Vagina (tissue), 2 donors: ENCODE data around the gene EXOC2. TPM values are rescaled to one million over a fixed set of nuclear protein-coding genes. Genes with fewer than 3 reads are reported as not detected.

Experiments used
- DNase-seq, 2 donors: peaks; one replicate each; pipeline ENCODE4 v3.0.0-alpha.2; 2017; ENCODE audit errors: extremely low spot score in 2 of 2
- H3K27ac ChIP-seq: fragments of 200-600 bp; sonication (generic); one replicate; pipeline ENCODE4 v1.5.1; 2019
- H3K27me3 ChIP-seq: fragments of 200-600 bp; sonication (generic); one replicate; pipeline ENCODE4 v1.5.1; 2019
- H3K36me3 ChIP-seq, 2 donors: fragments of 200-600 bp; sonication (generic); one replicate each; pipeline ENCODE4 v1.5.1; 2017 to 2019
- H3K4me1 ChIP-seq: fragments of 200-600 bp; sonication (generic); one replicate; pipeline ENCODE4 v1.5.1; 2019
- H3K4me3 ChIP-seq, 2 donors: fragments of 200-600 bp; sonication (generic); 1 replicate in 1 of 2; 2 replicates in 1 of 2; pipeline ENCODE4 v1.5.1; 2016 to 2019
- H3K9me3 ChIP-seq: fragments of 200-600 bp; sonication (generic); one replicate; pipeline ENCODE4 v1.5.1; 2019
- POLR2A ChIP-seq, 2 donors: fragments of 450-650 bp; IDR thresholded peaks; one replicate each; pipeline ENCODE4 v1.6.1; 2017; ENCODE audit warnings: antibody characterized with exemption in 2 of 2, mild to moderate bottlenecking in 2 of 2, moderate library complexity in 2 of 2
- POLR2AphosphoS5 ChIP-seq, 2 donors: sonication (generic); formaldehyde crosslinking; IDR thresholded peaks; one replicate each; pipeline ENCODE4 v1.9.0; 2017; ENCODE audit warnings: antibody characterized with exemption in 2 of 2, mild to moderate bottlenecking in 2 of 2, low read depth in 1 of 2; ENCODE audit not compliant: insufficient read depth in 1 of 2
- intact Hi-C: fragments of 100-400 bp; cut with DNase I; formaldehyde crosslinking; loops from one replicate; pipeline ENCODE4 v1.15.1; 2023
- total RNA-seq: library from RNA; depleted of rRNA; stranded (reverse); fragments of >200 nt; gene quantifications from one replicate; pipeline ENCODE4 v1.2.3, GENCODE V29; 2016
- TF ChIP-seq, protein P1 (sequence below), 3 experiments: fragments of 450-650 bp in 2 of 3; fragments of 200-600 bp in 1 of 3; sonication (generic) in 1 of 3; IDR thresholded peaks; one replicate each; pipeline ENCODE4 v1.5.1; 2017 to 2019; ENCODE audit warnings: antibody characterized with exemption in 3 of 3, mild to moderate bottlenecking in 2 of 3, moderate library complexity in 2 of 3

The EXOC2 gene
- total RNA-seq, 1 donor from 2014 or later = 23.6 TPM

- TF ChIP-seq, protein P1, sequence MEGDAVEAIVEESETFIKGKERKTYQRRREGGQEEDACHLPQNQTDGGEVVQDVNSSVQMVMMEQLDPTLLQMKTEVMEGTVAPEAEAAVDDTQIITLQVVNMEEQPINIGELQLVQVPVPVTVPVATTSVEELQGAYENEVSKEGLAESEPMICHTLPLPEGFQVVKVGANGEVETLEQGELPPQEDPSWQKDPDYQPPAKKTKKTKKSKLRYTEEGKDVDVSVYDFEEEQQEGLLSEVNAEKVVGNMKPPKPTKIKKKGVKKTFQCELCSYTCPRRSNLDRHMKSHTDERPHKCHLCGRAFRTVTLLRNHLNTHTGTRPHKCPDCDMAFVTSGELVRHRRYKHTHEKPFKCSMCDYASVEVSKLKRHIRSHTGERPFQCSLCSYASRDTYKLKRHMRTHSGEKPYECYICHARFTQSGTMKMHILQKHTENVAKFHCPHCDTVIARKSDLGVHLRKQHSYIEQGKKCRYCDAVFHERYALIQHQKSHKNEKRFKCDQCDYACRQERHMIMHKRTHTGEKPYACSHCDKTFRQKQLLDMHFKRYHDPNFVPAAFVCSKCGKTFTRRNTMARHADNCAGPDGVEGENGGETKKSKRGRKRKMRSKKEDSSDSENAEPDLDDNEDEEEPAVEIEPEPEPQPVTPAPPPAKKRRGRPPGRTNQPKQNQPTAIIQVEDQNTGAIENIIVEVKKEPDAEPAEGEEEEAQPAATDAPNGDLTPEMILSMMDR (IDR thresholded peaks at IDR 0.05) = no peak
- TF ChIP-seq POLR2AphosphoS5 (IDR thresholded peaks at IDR 0.05; ENCODE audit: insufficient read depth in 1 of 2, low read depth in 1 of 2) = no peak
- TF ChIP-seq POLR2A (IDR thresholded peaks at IDR 0.05) = no peak
- Histone ChIP-seq H3K27me3 (no peaks in the 10 kb centered on the region), H3K9me3 (no peaks in the 10 kb centered on the region), H3K4me3 (no peak overlapping the region), H3K4me1 (no peaks in the 10 kb centered on the region), H3K27ac (no peak overlapping the region), H3K36me3 (peaks cover 0 to 17% of the 10 kb centered on the region in 2 donors)
- intact Hi-C loops = no loop called here
- DNase-seq = no peak
Observed at GRCh38 chr6:548517-548916, 144.4 kb downstream of the EXOC2 start.

DNA sequence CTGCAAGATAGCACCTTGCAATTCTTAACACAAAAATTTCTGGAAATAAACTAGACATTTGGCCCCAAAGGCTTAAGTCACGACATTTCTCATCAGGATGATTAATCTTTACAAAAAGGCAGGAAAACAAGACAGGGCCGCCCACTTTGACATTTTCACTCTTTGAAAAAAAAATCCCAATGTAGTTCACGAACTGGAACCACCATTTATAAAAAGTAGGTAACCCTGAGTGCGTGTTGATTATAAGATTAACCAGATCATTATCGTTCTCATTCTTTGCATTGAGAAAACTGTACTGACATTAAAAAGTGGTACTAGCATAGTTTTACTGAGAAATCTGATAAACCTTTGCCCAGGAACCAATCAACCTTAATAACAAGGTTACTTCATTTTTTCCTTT is 144.8 kb downstream of the EXOC2 start:
- DNase-seq = no peak
- Histone ChIP-seq H3K4me1 (no peaks in the 10 kb centered on the region), H3K27ac (no peak overlapping the region), H3K36me3 (peaks cover 0 to 20% of the 10 kb centered on the region in 2 donors), H3K4me3 (no peak overlapping the region), H3K27me3 (no peaks in the 10 kb centered on the region), H3K9me3 (no peaks in the 10 kb centered on the region)
- no peak for TF ChIP-seq POLR2AphosphoS5 (IDR thresholded peaks at IDR 0.05; ENCODE audit: insufficient read depth in 1 of 2, low read depth in 1 of 2)
- intact Hi-C loops = no loop called here

- H3K4me1 ChIP-seq = no peaks in the 10 kb centered on the region
- H3K27ac ChIP-seq = no peak overlapping the region
- DNase-seq = no peak
- intact Hi-C loops = no loop called here
- TF ChIP-seq POLR2A (IDR thresholded peaks at IDR 0.05) = no peak
- no peak for TF ChIP-seq POLR2AphosphoS5 (IDR thresholded peaks at IDR 0.05; ENCODE audit: insufficient read depth in 1 of 2, low read depth in 1 of 2)
- TF ChIP-seq, protein P1 (IDR thresholded peaks at IDR 0.05) = no peak
- H3K4me3 ChIP-seq = no peak overlapping the region
- H3K27me3 ChIP-seq = no peaks in the 10 kb centered on the region
- H3K9me3 ChIP-seq = no peaks in the 10 kb centered on the region
- H3K36me3 ChIP-seq = peaks cover 0 to 36% of the 10 kb centered on the region in 2 donors
Observed at GRCh38 chr6:540490-540889, 152.4 kb downstream of the EXOC2 start.

DNA sequence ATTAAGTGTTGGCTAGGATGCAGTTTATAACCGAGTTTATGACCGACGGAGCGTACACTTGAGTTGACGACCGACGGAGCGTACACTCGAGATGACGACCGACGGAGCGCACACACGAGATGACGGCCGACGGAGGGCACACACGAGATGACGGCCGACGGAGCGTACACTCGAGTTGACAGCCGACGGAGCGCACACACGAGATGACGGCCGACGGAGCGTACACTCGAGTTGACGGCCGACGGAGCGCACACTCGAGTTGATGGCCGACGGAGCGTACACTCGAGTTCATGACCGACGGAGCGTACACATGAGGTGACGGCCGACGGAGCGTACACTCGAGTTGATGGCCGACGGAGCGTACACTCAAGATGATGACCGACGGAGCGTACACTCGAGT is 155.8 kb downstream of the EXOC2 start:
- Histone ChIP-seq H3K27me3 (no peaks in the 10 kb centered on the region), H3K4me1 (no peaks in the 10 kb centered on the region), H3K36me3 (peaks cover 0 to 18% of the 10 kb centered on the region in 2 donors), H3K27ac (no peak overlapping the region), H3K9me3 (no peaks in the 10 kb centered on the region), H3K4me3 (no peak overlapping the region)
- intact Hi-C loops = no loop called here
- no peak for DNase-seq
- no peak for TF ChIP-seq POLR2AphosphoS5 (IDR thresholded peaks at IDR 0.05; ENCODE audit: insufficient read depth in 1 of 2, low read depth in 1 of 2)
- TF ChIP-seq POLR2A (IDR thresholded peaks at IDR 0.05) = no peak
- TF ChIP-seq, protein P1 (IDR thresholded peaks at IDR 0.05) = no peak

- intact Hi-C loops = no loop called here
- Histone ChIP-seq H3K36me3 (peaks cover 0 to 7% of the 10 kb centered on the region in 2 donors), H3K9me3 (no peaks in the 10 kb centered on the region), H3K4me1 (no peaks in the 10 kb centered on the region), H3K27ac (no peak overlapping the region), H3K4me3 (no peak overlapping the region), H3K27me3 (no peaks in the 10 kb centered on the region)
- TF ChIP-seq, protein P1 (IDR thresholded peaks at IDR 0.05) = no peak
- TF ChIP-seq POLR2AphosphoS5 (IDR thresholded peaks at IDR 0.05; ENCODE audit: insufficient read depth in 1 of 2, low read depth in 1 of 2) (no peak), POLR2A (IDR thresholded peaks at IDR 0.05) (no peak)
- no peak for DNase-seq
Observed at GRCh38 chr6:530425-530824, 162.5 kb downstream of the EXOC2 start.
